Left ventricle myocardium inferior (tissue), 1 donor: Measurements from ENCODE around the gene SLC19A1. TPM values are rescaled to one million over a fixed set of nuclear protein-coding genes. Genes with fewer than 3 reads are reported as not detected.
A peak's percentile ranks its signal among the peaks of the same experiment; 100 is the strongest.

Experiments
- DNase-seq: peaks from one replicate; pipeline ENCODE4 v3.0.0-alpha.2; 2020
- H3K27ac ChIP-seq: fragments of 200-600 bp; replicated peaks from 2 replicates; pipeline ENCODE4 v1.8.0; 2021
- H3K27me3 ChIP-seq: fragments of 200-600 bp; 2 replicates; pipeline ENCODE4 v1.8.0; 2021; ENCODE audit warnings: low read depth
- H3K36me3 ChIP-seq: fragments of 200-600 bp; 2 replicates; pipeline ENCODE4 v1.8.0; 2021
- H3K4me1 ChIP-seq: fragments of 200-600 bp; 2 replicates; pipeline ENCODE4 v1.8.0; 2021
- H3K4me3 ChIP-seq: fragments of 200-600 bp; 2 replicates; pipeline ENCODE4 v1.8.0; 2021; ENCODE audit warnings: mild to moderate bottlenecking, moderate library complexity
- H3K9me3 ChIP-seq: fragments of 200-600 bp; replicated peaks from 2 replicates; pipeline ENCODE4 v1.8.0; 2021
- CTCF ChIP-seq: fragments of 200-600 bp; IDR thresholded peaks from 2 replicates; pipeline ENCODE4 v1.8.0; 2021; ENCODE audit warnings: antibody characterized with exemption, mild to moderate bottlenecking, borderline replicate concordance
- intact Hi-C: fragments of 100-400 bp; cut with micrococcal nuclease; formaldehyde crosslinking; loops from one replicate; pipeline ENCODE4 v1.11.0; 2022
- total RNA-seq: library from RNA; stranded (reverse); fragmentation: NEBNext Ultra II Directional; extraction: Animal tissue kit (Norgen Biotek cat#: 25700); gene quantifications from one replicate; pipeline ENCODE4 v1.2.1, GENCODE V29; 2021
- donor health status: DM: no; HTN: yes; CAD: no; lungs with severe emphysema.

SLC19A1 gene
- total RNA-seq, 1 donor from 2014 or later, result 4.9 TPM

- Histone ChIP-seq H3K4me3 (no peak overlapping the region), H3K27me3 (peaks cover 90% of the 10 kb centered on the region), H3K36me3 (no peaks in the 10 kb centered on the region), H3K4me1 (no peaks in the 10 kb centered on the region), H3K27ac (no peak overlapping the region), H3K9me3 (peaks cover 38% of the 10 kb centered on the region)
- TF ChIP-seq CTCF, result no peak
- no peak for DNase-seq
- intact Hi-C loops, result no loop called here
These were observed 39.9 kb upstream of the SLC19A1 start for GRCh38 chr21:45582128-45582527.

GRCh38 chr21:45581322-45581712 lies 39.1 kb upstream of the SLC19A1 start:
- no peak for DNase-seq
- intact Hi-C loops, result no loop called here
- TF ChIP-seq CTCF, result no peak
- Histone ChIP-seq H3K36me3 (no peaks in the 10 kb centered on the region), H3K27ac (no peak overlapping the region), H3K27me3 (peaks cover 95% of the 10 kb centered on the region), H3K4me1 (no peaks in the 10 kb centered on the region), H3K4me3 (no peak overlapping the region), H3K9me3 (peaks cover 30% of the 10 kb centered on the region)

- intact Hi-C loops, result no loop called here
- TF ChIP-seq CTCF, result no peak
- H3K36me3 ChIP-seq, result no peaks in the 10 kb centered on the region
- no peaks in the 10 kb centered on the region for H3K4me1 ChIP-seq
- no peak overlapping the region for H3K27ac ChIP-seq
- peaks cover 24% of the 10 kb centered on the region for H3K9me3 ChIP-seq
- no peak for DNase-seq
- H3K4me3 ChIP-seq, result no peak overlapping the region
- H3K27me3 ChIP-seq, result peaks cover 95% of the 10 kb centered on the region
These were observed 38.5 kb upstream of the SLC19A1 start for GRCh38 chr21:45580576-45581321.

GRCh38 chr21:45580181-45580575 lies 37.9 kb upstream of the SLC19A1 start:
- Histone ChIP-seq H3K4me3 (no peak overlapping the region), H3K4me1 (no peaks in the 10 kb centered on the region), H3K36me3 (no peaks in the 10 kb centered on the region), H3K27me3 (peaks cover 96% of the 10 kb centered on the region), H3K9me3 (peaks cover 18% of the 10 kb centered on the region), H3K27ac (no peak overlapping the region)
- TF ChIP-seq CTCF, result no peak
- DNase-seq, result peak; percentile 4
- intact Hi-C loops, result no loop called here

- Histone ChIP-seq H3K27me3 (peaks cover 96% of the 10 kb centered on the region), H3K4me1 (no peaks in the 10 kb centered on the region), H3K36me3 (no peaks in the 10 kb centered on the region), H3K27ac (no peak overlapping the region), H3K9me3 (peaks cover 15% of the 10 kb centered on the region), H3K4me3 (no peak overlapping the region)
- TF ChIP-seq CTCF, result no peak
- intact Hi-C loops, result no loop called here
- peak; percentile 5 for DNase-seq
These were observed 37.3 kb upstream of the SLC19A1 start for GRCh38 chr21:45579383-45580180.
